NCI-H1417 (cell line): ENCODE data around the gene ZNF394.

Source experiments
- DNase-seq, 3 experiments: peaks; one replicate each; lab custom pipeline; 2025; lab: John Stamatoyannopoulos, UW

Gene ZNF394

GRCh38 chr7:99449326-99449725 is 50.8 kb downstream of the ZNF394 start:
- no peak for DNase-seq

- DNase-seq, result no peak
These were observed 51.2 kb downstream of the ZNF394 start for GRCh38 chr7:99448855-99449254.

- DNase-seq, result no peak
These were observed 52.1 kb downstream of the ZNF394 start for GRCh38 chr7:99447943-99448342.

GRCh38 chr7:99446096-99446495 is 54.0 kb downstream of the ZNF394 start:
- no peak for DNase-seq
